Type B pancreatic cell (in vitro differentiated cells): ENCODE data around the gene ADGRE1. TPM values are rescaled to one million over a fixed set of nuclear protein-coding genes. Genes with fewer than 3 reads are reported as not detected.

Source experiments
- DNase-seq: peaks from one replicate; pipeline ENCODE4 v3.0.0; 2021; ENCODE audit warnings: mixed read lengths; ENCODE audit not compliant: unreplicated experiment; ENCODE audit errors: extremely low spot score
- H3K27ac Mint-ChIP-seq: 2 replicates; pipeline ENCODE4 v1.8.0; 2021; ENCODE audit warnings: mild to moderate bottlenecking, mixed read lengths
- H3K27me3 Mint-ChIP-seq: 2 replicates; pipeline ENCODE4 v1.8.0; 2021; ENCODE audit warnings: mixed read lengths
- H3K36me3 Mint-ChIP-seq: 2 replicates; pipeline ENCODE4 v1.8.0; 2021; ENCODE audit warnings: mixed read lengths
- H3K4me1 Mint-ChIP-seq: one replicate; pipeline ENCODE4 v1.8.0; 2021; ENCODE audit warnings: mixed read lengths; ENCODE audit not compliant: unreplicated experiment
- H3K4me3 Mint-ChIP-seq: 2 replicates; pipeline ENCODE4 v1.8.0; 2021; ENCODE audit warnings: mild to moderate bottlenecking, mixed read lengths
- H3K9me3 Mint-ChIP-seq: 2 replicates; pipeline ENCODE4 v1.8.0; 2021; ENCODE audit warnings: mixed read lengths
- CTCF ChIP-seq: fragments of 200-600 bp; sonication (generic); conservative IDR thresholded peaks from 2 replicates; pipeline ENCODE4 v1.5.0; 2021; ENCODE audit warnings: antibody characterized with exemption, mild to moderate bottlenecking
- total RNA-seq: library from RNA; stranded (reverse); gene quantifications from 2 replicates; pipeline ENCODE4 v1.2.1, GENCODE V29; 2021; ENCODE audit warnings: low replicate concordance

The ADGRE1 gene
- total RNA-seq, 1 donor from 2014 or later, result not detected

- no peaks in the 10 kb centered on the region for H3K9me3 Mint-ChIP-seq
- H3K27me3 Mint-ChIP-seq, result peaks cover 4% of the 10 kb centered on the region
- H3K27ac Mint-ChIP-seq, result no peak overlapping the region
- DNase-seq, result no peak
- no peaks in the 10 kb centered on the region for H3K4me1 Mint-ChIP-seq
- no peak overlapping the region for H3K4me3 Mint-ChIP-seq
- no peaks in the 10 kb centered on the region for H3K36me3 Mint-ChIP-seq
- TF ChIP-seq CTCF, result no peak
Measured at GRCh38 chr19:6849876-6850275, 37.5 kb upstream of the ADGRE1 start.

DNA sequence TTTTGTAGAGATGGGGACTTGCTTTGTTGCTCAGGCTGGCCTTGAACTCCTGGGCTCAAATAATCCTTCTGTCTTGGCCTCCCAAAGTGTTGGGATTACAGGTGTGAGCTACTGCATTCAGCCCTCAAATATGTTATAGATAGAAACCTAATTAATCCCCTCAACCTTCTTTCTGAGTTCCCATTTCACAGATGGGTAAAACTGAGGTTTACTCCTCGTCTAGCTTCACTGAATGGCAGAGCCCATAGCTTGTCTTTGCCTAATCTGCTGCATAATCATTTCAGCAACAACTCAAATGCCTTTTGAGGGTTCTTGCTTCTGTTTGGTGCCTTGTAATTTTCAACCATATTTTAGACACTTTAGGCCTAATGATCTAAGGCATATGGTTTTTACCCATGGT, 36.0 kb upstream of the ADGRE1 start:
- H3K36me3 Mint-ChIP-seq, result no peaks in the 10 kb centered on the region
- H3K27me3 Mint-ChIP-seq, result peaks cover 13% of the 10 kb centered on the region
- H3K4me1 Mint-ChIP-seq, result no peaks in the 10 kb centered on the region
- H3K4me3 Mint-ChIP-seq, result no peak overlapping the region
- DNase-seq, result no peak
- no peaks in the 10 kb centered on the region for H3K9me3 Mint-ChIP-seq
- H3K27ac Mint-ChIP-seq, result no peak overlapping the region
- no peak for TF ChIP-seq CTCF

GRCh38 chr19:6852001-6852400, 35.4 kb upstream of the ADGRE1 start:
- no peaks in the 10 kb centered on the region for H3K9me3 Mint-ChIP-seq
- peaks cover 13% of the 10 kb centered on the region for H3K27me3 Mint-ChIP-seq
- H3K36me3 Mint-ChIP-seq, result no peaks in the 10 kb centered on the region
- no peak overlapping the region for H3K27ac Mint-ChIP-seq
- no peak for DNase-seq
- H3K4me3 Mint-ChIP-seq, result no peak overlapping the region
- H3K4me1 Mint-ChIP-seq, result no peaks in the 10 kb centered on the region
- TF ChIP-seq CTCF, result no peak

- no peaks in the 10 kb centered on the region for H3K4me1 Mint-ChIP-seq
- peaks cover 17% of the 10 kb centered on the region for H3K27me3 Mint-ChIP-seq
- no peaks in the 10 kb centered on the region for H3K36me3 Mint-ChIP-seq
- DNase-seq, result no peak
- no peak for TF ChIP-seq CTCF
- no peak overlapping the region for H3K27ac Mint-ChIP-seq
- H3K9me3 Mint-ChIP-seq, result no peaks in the 10 kb centered on the region
- H3K4me3 Mint-ChIP-seq, result no peak overlapping the region
Measured at GRCh38 chr19:6853868-6854267, 33.5 kb upstream of the ADGRE1 start.

DNA sequence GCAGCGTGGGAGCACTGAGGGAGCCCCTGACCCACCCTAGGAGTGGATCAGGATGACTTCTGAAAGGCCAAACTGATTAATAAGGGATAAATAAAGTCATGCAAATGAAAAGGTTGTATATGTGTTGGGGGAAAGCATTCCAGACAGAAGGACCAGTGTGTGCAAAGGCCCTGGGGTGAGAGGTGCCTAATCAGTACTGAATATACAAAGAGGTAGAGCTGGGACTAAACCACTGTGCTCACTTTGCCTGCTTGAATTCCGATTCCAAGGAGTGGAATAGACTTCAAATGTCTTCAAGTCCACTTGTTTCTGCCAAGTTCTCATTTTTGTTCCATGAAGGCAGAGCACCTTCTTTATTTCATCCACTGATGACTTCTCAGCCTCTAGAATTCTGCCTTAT, 32.6 kb upstream of the ADGRE1 start:
- TF ChIP-seq CTCF, result no peak
- Mint-ChIP-seq H3K36me3 (no peaks in the 10 kb centered on the region), H3K9me3 (no peaks in the 10 kb centered on the region), H3K4me3 (no peak overlapping the region), H3K27me3 (peaks cover 17% of the 10 kb centered on the region), H3K4me1 (no peaks in the 10 kb centered on the region), H3K27ac (no peak overlapping the region)
- DNase-seq, result no peak

DNA sequence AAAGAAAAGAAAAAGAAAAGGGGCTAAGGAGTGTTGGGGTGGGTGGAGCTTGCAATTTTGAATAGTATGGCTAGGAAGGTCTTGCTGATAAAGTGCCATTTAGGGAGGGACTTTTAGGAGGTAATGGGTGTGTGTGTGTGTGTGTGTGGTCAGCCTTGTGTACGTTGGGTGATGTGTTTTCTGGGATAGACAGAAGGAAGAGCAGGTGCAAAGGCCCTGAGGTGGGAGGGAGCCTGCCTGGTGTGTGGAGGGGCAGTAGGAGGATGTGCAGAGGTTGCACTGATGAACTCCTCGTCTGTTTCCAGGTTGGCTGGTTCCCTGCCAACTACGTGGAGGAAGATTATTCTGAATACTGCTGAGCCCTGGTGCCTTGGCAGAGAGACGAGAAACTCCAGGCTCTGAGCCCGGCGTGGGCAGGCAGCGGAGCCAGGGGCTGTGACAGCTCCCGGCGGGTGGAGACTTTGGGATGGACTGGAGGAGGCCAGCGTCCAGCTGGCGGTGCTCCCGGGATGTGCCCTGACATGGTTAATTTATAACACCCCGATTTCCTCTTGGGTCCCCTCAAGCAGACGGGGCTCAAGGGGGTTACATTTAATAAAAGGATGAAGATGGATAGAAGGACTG, 30.5 kb upstream of the ADGRE1 start:
- Mint-ChIP-seq H3K9me3 (no peaks in the 10 kb centered on the region), H3K4me1 (no peaks in the 10 kb centered on the region), H3K27me3 (peaks cover 17% of the 10 kb centered on the region), H3K4me3 (no peak overlapping the region), H3K27ac (no peak overlapping the region), H3K36me3 (no peaks in the 10 kb centered on the region)
- no peak for DNase-seq
- no peak for TF ChIP-seq CTCF
